Measurements from ENCODE around the gene RRP36.
A peak's percentile ranks its signal among the peaks of the same experiment; 100 is the strongest.

Gene RRP36

GRCh38 chr6:43021270-43022047 lies at the start of gene RRP36:
Gene RRP36, plus strand, starts transcription at chr6:43021623. Its CDS starts 32 bp downstream, at chr6:43021655.
- H3K27me3 Mint-ChIP-seq, result no peaks in the 10 kb centered on the region
- H3K36me3 Mint-ChIP-seq, result peaks cover 9% of the 10 kb centered on the region
- peak within 1 kb of the TSS; percentile 94 for H3K27ac Mint-ChIP-seq

GRCh38 chr6:42971746-42972327 lies 49.6 kb upstream of the RRP36 start:
- Mint-ChIP-seq H3K27me3 (no peaks in the 10 kb centered on the region), H3K4me3 (no peak overlapping the region), H3K9me3 (no peaks in the 10 kb centered on the region), H3K4me1 (peaks cover 35% of the 10 kb centered on the region), H3K36me3 (peaks cover 1% of the 10 kb centered on the region), H3K27ac (no peak overlapping the region)

More at GRCh38 chr6:43021270-43022047, at the start of gene RRP36:
- peak within 1 kb of the TSS; percentile 97 for H3K4me3 Mint-ChIP-seq
- no peaks in the 10 kb centered on the region for H3K9me3 Mint-ChIP-seq
- H3K4me1 Mint-ChIP-seq, result peaks cover 54% of the 10 kb centered on the region

- Mint-ChIP-seq H3K4me1 (peaks cover 46% of the 10 kb centered on the region), H3K9me3 (no peaks in the 10 kb centered on the region), H3K4me3 (no peak overlapping the region), H3K36me3 (peaks cover 3% of the 10 kb centered on the region), H3K27ac (peak overlapping the region; percentile 51), H3K27me3 (no peaks in the 10 kb centered on the region)
Observed at GRCh38 chr6:42973926-42974325, 47.5 kb upstream of the RRP36 start.

- Mint-ChIP-seq H3K36me3 (peaks cover 3% of the 10 kb centered on the region), H3K27me3 (no peaks in the 10 kb centered on the region), H3K4me3 (no peak overlapping the region), H3K27ac (peak overlapping the region; percentile 46), H3K9me3 (no peaks in the 10 kb centered on the region), H3K4me1 (peaks cover 55% of the 10 kb centered on the region)
Observed at GRCh38 chr6:42974919-42975505, 46.4 kb upstream of the RRP36 start.

GRCh38 chr6:42978487-42978838 lies 43.0 kb upstream of the RRP36 start:
- H3K9me3 Mint-ChIP-seq, result no peaks in the 10 kb centered on the region
- peak overlapping the region; percentile 90 for H3K4me3 Mint-ChIP-seq
- no peaks in the 10 kb centered on the region for H3K27me3 Mint-ChIP-seq
- H3K27ac Mint-ChIP-seq, result peak overlapping the region; percentile 82
- H3K4me1 Mint-ChIP-seq, result peaks cover 57% of the 10 kb centered on the region
- peaks cover 3% of the 10 kb centered on the region for H3K36me3 Mint-ChIP-seq

GRCh38 chr6:42978839-42979522 lies 42.4 kb upstream of the RRP36 start, which contains the start of gene PEX6:
Gene PEX6, minus strand, starts transcription at chr6:42979181. Its CDS starts 31 bp downstream, at chr6:42979150.
- Mint-ChIP-seq H3K4me1 (peaks cover 59% of the 10 kb centered on the region), H3K36me3 (peaks cover 3% of the 10 kb centered on the region), H3K9me3 (no peaks in the 10 kb centered on the region), H3K4me3 (peak within 1 kb of the TSS; percentile 93), H3K27me3 (no peaks in the 10 kb centered on the region), H3K27ac (peak within 1 kb of the TSS; percentile 96)

- Mint-ChIP-seq H3K27ac (peak overlapping the region; percentile 96), H3K4me1 (peaks cover 59% of the 10 kb centered on the region), H3K27me3 (no peaks in the 10 kb centered on the region), H3K36me3 (peaks cover 3% of the 10 kb centered on the region), H3K9me3 (no peaks in the 10 kb centered on the region), H3K4me3 (peak overlapping the region; percentile 93)
Observed at GRCh38 chr6:42979523-42980177, 41.8 kb upstream of the RRP36 start.

- Mint-ChIP-seq H3K36me3 (peaks cover 1% of the 10 kb centered on the region), H3K27me3 (no peaks in the 10 kb centered on the region), H3K4me3 (no peak overlapping the region), H3K4me1 (peaks cover 61% of the 10 kb centered on the region), H3K27ac (peak overlapping the region; percentile 90), H3K9me3 (no peaks in the 10 kb centered on the region)
Observed at GRCh38 chr6:42981836-42982235, 39.6 kb upstream of the RRP36 start.

GRCh38 chr6:42984001-42984923 lies 37.2 kb upstream of the RRP36 start, which contains the start of gene PPP2R5D:
Gene PPP2R5D, plus strand, starts transcription at chr6:42984570. Its CDS starts 108 bp downstream, at chr6:42984678.
- Mint-ChIP-seq H3K27ac (peak within 1 kb of the TSS; percentile 92), H3K4me3 (peak within 1 kb of the TSS; percentile 87), H3K9me3 (no peaks in the 10 kb centered on the region), H3K27me3 (no peaks in the 10 kb centered on the region), H3K36me3 (peaks cover under 1% of the 10 kb centered on the region), H3K4me1 (peaks cover 69% of the 10 kb centered on the region)

GRCh38 chr6:42984924-42985475 lies 36.4 kb upstream of the RRP36 start:
- Mint-ChIP-seq H3K36me3 (peaks cover 2% of the 10 kb centered on the region), H3K9me3 (no peaks in the 10 kb centered on the region), H3K27ac (peak overlapping the region; percentile 88), H3K27me3 (no peaks in the 10 kb centered on the region), H3K4me1 (peaks cover 66% of the 10 kb centered on the region), H3K4me3 (peak overlapping the region; percentile 87)

- H3K27ac Mint-ChIP-seq, result no peak overlapping the region
- H3K9me3 Mint-ChIP-seq, result no peaks in the 10 kb centered on the region
- peaks cover 58% of the 10 kb centered on the region for H3K4me1 Mint-ChIP-seq
- H3K4me3 Mint-ChIP-seq, result no peak overlapping the region
- peaks cover 6% of the 10 kb centered on the region for H3K36me3 Mint-ChIP-seq
- H3K27me3 Mint-ChIP-seq, result no peaks in the 10 kb centered on the region
Observed at GRCh38 chr6:42987533-42988451, 33.6 kb upstream of the RRP36 start.

GRCh38 chr6:42988486-42989020 lies 32.9 kb upstream of the RRP36 start:
- Mint-ChIP-seq H3K9me3 (no peaks in the 10 kb centered on the region), H3K36me3 (peaks cover 6% of the 10 kb centered on the region), H3K4me3 (no peak overlapping the region), H3K4me1 (peaks cover 60% of the 10 kb centered on the region), H3K27me3 (no peaks in the 10 kb centered on the region), H3K27ac (no peak overlapping the region)

- H3K27me3 Mint-ChIP-seq, result no peaks in the 10 kb centered on the region
- peaks cover 6% of the 10 kb centered on the region for H3K36me3 Mint-ChIP-seq
- H3K4me3 Mint-ChIP-seq, result no peak overlapping the region
- no peak overlapping the region for H3K27ac Mint-ChIP-seq
- peaks cover 54% of the 10 kb centered on the region for H3K4me1 Mint-ChIP-seq
- no peaks in the 10 kb centered on the region for H3K9me3 Mint-ChIP-seq
Observed at GRCh38 chr6:42989923-42990322, 31.5 kb upstream of the RRP36 start.

Measured in activated naive CD4-positive, alpha-beta T cell treated with anti-CD3 and anti-CD28 coated beads, Interleukin-2, amount 50 U/mL, for 24 hours (primary cell).